GM23338 (cell line): ENCODE data around the gene NAA16. TPM values are rescaled to one million over a fixed set of nuclear protein-coding genes. Genes with fewer than 3 reads are reported as not detected.

Experiments used
- ATAC-seq: fragments of 200-7000 bp; cut with Tn5 transposase; 3 replicates; pipeline ENCODE4 v1.9.1; 2020
- DNase-seq: peaks from one replicate; pipeline ENCODE4 v3.0.0-alpha.2; 2015; ENCODE audit warnings: low spot score
- H2AFZ ChIP-seq: fragments of 200-600 bp; sonication (generic); 2 replicates; pipeline ENCODE4 v1.8.0; 2016; ENCODE audit warnings: antibody characterized with exemption, mild to moderate bottlenecking, moderate library complexity
- H3F3A ChIP-seq: fragments of 200-600 bp; sonication (generic); replicated peaks from 2 replicates; pipeline ENCODE4 v1.8.0; 2017; ENCODE audit warnings: antibody characterized with exemption, mixed run types, low read depth
- H3K27ac ChIP-seq: fragments of 200-600 bp; sonication (generic); 2 replicates; pipeline ENCODE4 v1.6.1; 2016; ENCODE audit warnings: low read depth
- H3K27me3 ChIP-seq: fragments of 200-600 bp; sonication (generic); 2 replicates; pipeline ENCODE4 v1.8.0; 2016; ENCODE audit warnings: mild to moderate bottlenecking, mixed run types, moderate library complexity; ENCODE audit not compliant: insufficient read depth
- H3K36me3 ChIP-seq: fragments of 200-600 bp; sonication (generic); 2 replicates; pipeline ENCODE4 v1.8.0; 2016; ENCODE audit warnings: mild to moderate bottlenecking; ENCODE audit not compliant: insufficient read depth
- H3K4me1 ChIP-seq: fragments of 200-600 bp; sonication (generic); 2 replicates; pipeline ENCODE4 v1.8.0; 2016; ENCODE audit warnings: mild to moderate bottlenecking, moderate library complexity; ENCODE audit not compliant: insufficient read depth
- H3K4me2 ChIP-seq: fragments of 200-600 bp; sonication (generic); 2 replicates; pipeline ENCODE4 v1.7.1; 2017; ENCODE audit warnings: mixed run types
- H3K4me3 ChIP-seq: fragments of 200-600 bp; sonication (generic); 2 replicates; pipeline ENCODE4 v1.6.1; 2016; ENCODE audit warnings: mixed run types
- H3K79me2 ChIP-seq: fragments of 200-600 bp; sonication (generic); replicated peaks from 2 replicates; pipeline ENCODE4 v1.8.0; 2017; ENCODE audit warnings: mild to moderate bottlenecking; ENCODE audit not compliant: insufficient read depth
- H3K9me2 ChIP-seq: fragments of 200-600 bp; sonication (generic); 2 replicates; pipeline ENCODE4 v1.8.0; 2017; ENCODE audit not compliant: insufficient read depth
- H4K20me1 ChIP-seq: fragments of 200-600 bp; sonication (generic); replicated peaks from 2 replicates; pipeline ENCODE4 v1.8.0; 2017; ENCODE audit warnings: mild to moderate bottlenecking; ENCODE audit not compliant: insufficient read depth
- H3K27ac Mint-ChIP-seq: 2 replicates; pipeline ENCODE4 v1.8.0; 2020; ENCODE audit warnings: inconsistent platforms, mild to moderate bottlenecking, moderate library complexity, mixed read lengths
- H3K27me3 Mint-ChIP-seq: 3 replicates; pipeline ENCODE4 v1.8.0; 2022; ENCODE audit warnings: low read depth, mild to moderate bottlenecking, moderate library complexity, mixed read lengths, inconsistent platforms; ENCODE audit not compliant: insufficient read depth, poor library complexity
- H3K36me3 Mint-ChIP-seq: 3 replicates; pipeline ENCODE4 v1.8.0; 2021; ENCODE audit warnings: low read depth, mild to moderate bottlenecking, inconsistent platforms, moderate library complexity, mixed read lengths
- H3K4me1 Mint-ChIP-seq: 3 replicates; pipeline ENCODE4 v1.8.0; 2020; ENCODE audit warnings: mild to moderate bottlenecking, inconsistent platforms, mixed read lengths
- H3K4me3 Mint-ChIP-seq: 3 replicates; pipeline ENCODE4 v1.8.0; 2021; ENCODE audit warnings: moderate library complexity, mild to moderate bottlenecking, inconsistent platforms, mixed read lengths
- H3K9me3 Mint-ChIP-seq: 3 replicates; pipeline ENCODE4 v1.8.0; 2020; ENCODE audit warnings: moderate library complexity, mild to moderate bottlenecking, inconsistent platforms, mixed read lengths
- CREB1 ChIP-seq: fragments of 250-450 bp; sonication (Bioruptor Pico); IDR thresholded peaks from 2 replicates; pipeline ENCODE4 v1.5.0; 2020; ENCODE audit warnings: low read depth, mild to moderate bottlenecking, moderate library complexity
- EZH2 ChIP-seq: fragments of 200-600 bp; sonication (generic); IDR thresholded peaks from one replicate; pipeline ENCODE4 v1.8.0; 2017; ENCODE audit warnings: antibody characterized with exemption, mild to moderate bottlenecking, low read depth; ENCODE audit not compliant: unreplicated experiment
- EZH2phosphoT487 ChIP-seq: fragments of 200-600 bp; sonication (generic); IDR thresholded peaks from one replicate; pipeline ENCODE4 v1.8.1; 2018; ENCODE audit warnings: antibody characterized with exemption; ENCODE audit not compliant: unreplicated experiment
- JUNB ChIP-seq: IDR thresholded peaks from one replicate; pipeline ENCODE4 v1.6.1; 2016; ENCODE audit warnings: antibody characterized with exemption; ENCODE audit not compliant: unreplicated experiment
- NANOG ChIP-seq: IDR thresholded peaks from 2 replicates; pipeline ENCODE4 v1.6.1; 2016; ENCODE audit warnings: antibody characterized with exemption, borderline replicate concordance
- ZNF331 ChIP-seq: fragments of 250-450 bp; sonication (Bioruptor Pico); IDR thresholded peaks from 2 replicates; pipeline ENCODE4 v1.5.0; 2020; ENCODE audit warnings: low read depth, mild to moderate bottlenecking, moderate library complexity
- polyA plus RNA-seq: library from polyadenylated mRNA; unstranded; fragments of >200 nt; fragmentation: Nextera tagmentation; extraction: Ambion mirVana; gene quantifications from 2 replicates; pipeline ENCODE4 v1.2.1, GENCODE V29; 2016
- total RNA-seq: library from RNA; depleted of rRNA; stranded (reverse); fragments of >200 nt; shearing (Covaris generic); gene quantifications from 2 replicates; pipeline ENCODE4 v1.2.3, GENCODE V29; 2014
- TF ChIP-seq, protein P1 (sequence below): IDR thresholded peaks from one replicate; pipeline ENCODE4 v1.6.1; 2018; ENCODE audit warnings: antibody characterized with exemption; ENCODE audit not compliant: unreplicated experiment
- TF ChIP-seq, protein P2 (sequence below): IDR thresholded peaks from 2 replicates; pipeline ENCODE4 v1.6.1; 2016; ENCODE audit warnings: antibody characterized with exemption
- TF ChIP-seq, protein P3 (sequence below), 2 experiments: fragments of 200-600 bp in 1 of 2; sonication (generic) in 1 of 2; conservative IDR thresholded peaks; 2 replicates each; pipeline versions ENCODE4 v1.5.1 to v1.6.1; 2016 to 2017; ENCODE audit warnings: antibody characterized with exemption in 2 of 2, low read depth in 2 of 2, mild to moderate bottlenecking in 2 of 2, moderate library complexity in 1 of 2

NAA16 gene
- total and polyA plus RNA-seq, 2 experiments from 2014 or later = 42.3 to 51.7 TPM

DNA sequence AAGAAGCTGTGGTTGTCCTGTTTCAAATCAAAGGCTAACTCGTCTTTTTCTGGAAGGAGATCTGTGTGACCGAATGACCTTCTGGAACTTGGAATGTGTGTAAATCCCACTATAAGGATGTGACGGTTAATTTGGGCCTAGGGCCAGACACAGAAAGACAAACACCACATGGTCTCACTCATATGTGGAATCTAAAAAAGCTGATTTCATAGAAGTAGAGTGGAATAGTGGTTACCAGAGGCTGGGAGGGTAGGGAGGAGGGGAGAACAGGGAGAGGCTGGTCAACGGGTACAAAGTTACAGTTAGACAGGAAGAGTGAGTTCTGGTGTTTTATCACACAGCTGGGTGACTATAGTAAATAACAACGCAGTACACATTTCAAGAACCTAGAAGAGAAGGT lies 107.0 kb downstream of the NAA16 start (continued):
- TF ChIP-seq, protein P1, sequence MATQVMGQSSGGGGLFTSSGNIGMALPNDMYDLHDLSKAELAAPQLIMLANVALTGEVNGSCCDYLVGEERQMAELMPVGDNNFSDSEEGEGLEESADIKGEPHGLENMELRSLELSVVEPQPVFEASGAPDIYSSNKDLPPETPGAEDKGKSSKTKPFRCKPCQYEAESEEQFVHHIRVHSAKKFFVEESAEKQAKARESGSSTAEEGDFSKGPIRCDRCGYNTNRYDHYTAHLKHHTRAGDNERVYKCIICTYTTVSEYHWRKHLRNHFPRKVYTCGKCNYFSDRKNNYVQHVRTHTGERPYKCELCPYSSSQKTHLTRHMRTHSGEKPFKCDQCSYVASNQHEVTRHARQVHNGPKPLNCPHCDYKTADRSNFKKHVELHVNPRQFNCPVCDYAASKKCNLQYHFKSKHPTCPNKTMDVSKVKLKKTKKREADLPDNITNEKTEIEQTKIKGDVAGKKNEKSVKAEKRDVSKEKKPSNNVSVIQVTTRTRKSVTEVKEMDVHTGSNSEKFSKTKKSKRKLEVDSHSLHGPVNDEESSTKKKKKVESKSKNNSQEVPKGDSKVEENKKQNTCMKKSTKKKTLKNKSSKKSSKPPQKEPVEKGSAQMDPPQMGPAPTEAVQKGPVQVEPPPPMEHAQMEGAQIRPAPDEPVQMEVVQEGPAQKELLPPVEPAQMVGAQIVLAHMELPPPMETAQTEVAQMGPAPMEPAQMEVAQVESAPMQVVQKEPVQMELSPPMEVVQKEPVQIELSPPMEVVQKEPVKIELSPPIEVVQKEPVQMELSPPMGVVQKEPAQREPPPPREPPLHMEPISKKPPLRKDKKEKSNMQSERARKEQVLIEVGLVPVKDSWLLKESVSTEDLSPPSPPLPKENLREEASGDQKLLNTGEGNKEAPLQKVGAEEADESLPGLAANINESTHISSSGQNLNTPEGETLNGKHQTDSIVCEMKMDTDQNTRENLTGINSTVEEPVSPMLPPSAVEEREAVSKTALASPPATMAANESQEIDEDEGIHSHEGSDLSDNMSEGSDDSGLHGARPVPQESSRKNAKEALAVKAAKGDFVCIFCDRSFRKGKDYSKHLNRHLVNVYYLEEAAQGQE = no peak
- no peak for TF ChIP-seq JUNB
- TF ChIP-seq, protein P2, sequence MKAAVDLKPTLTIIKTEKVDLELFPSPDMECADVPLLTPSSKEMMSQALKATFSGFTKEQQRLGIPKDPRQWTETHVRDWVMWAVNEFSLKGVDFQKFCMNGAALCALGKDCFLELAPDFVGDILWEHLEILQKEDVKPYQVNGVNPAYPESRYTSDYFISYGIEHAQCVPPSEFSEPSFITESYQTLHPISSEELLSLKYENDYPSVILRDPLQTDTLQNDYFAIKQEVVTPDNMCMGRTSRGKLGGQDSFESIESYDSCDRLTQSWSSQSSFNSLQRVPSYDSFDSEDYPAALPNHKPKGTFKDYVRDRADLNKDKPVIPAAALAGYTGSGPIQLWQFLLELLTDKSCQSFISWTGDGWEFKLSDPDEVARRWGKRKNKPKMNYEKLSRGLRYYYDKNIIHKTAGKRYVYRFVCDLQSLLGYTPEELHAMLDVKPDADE = no peak
- TF ChIP-seq EZH2 = no peak
- TF ChIP-seq EZH2phosphoT487 = no peak
- TF ChIP-seq ZNF331 = no peak

DNA sequence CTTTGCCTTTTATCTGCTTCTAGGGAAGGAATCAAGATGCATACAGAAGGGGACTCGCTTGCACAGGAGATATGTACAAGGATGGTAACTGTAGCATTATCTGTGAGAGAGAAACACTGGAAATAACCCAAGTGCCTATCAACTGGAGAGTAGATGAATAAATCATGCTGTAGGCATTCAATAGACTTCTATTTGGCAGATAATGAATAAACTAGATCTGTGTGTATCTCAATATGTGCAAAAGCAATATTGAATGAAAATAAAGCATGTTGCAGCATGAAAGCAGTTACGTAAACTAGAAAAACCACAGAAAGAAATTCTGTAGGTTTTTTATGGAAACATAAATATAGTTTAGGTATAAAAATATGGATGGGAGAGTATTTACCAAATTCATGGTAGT lies 107.7 kb downstream of the NAA16 start:
- H3K79me2 ChIP-seq = no peaks in the 10 kb centered on the region
- no peaks in the 10 kb centered on the region for H3K36me3 Mint-ChIP-seq
- H3K4me1 ChIP-seq = no peaks in the 10 kb centered on the region
- TF ChIP-seq, protein P2 = no peak
- no peaks in the 10 kb centered on the region for H3K9me2 ChIP-seq
- H3K36me3 ChIP-seq = no peaks in the 10 kb centered on the region
- no peak overlapping the region for H3K4me2 ChIP-seq
- H3K4me1 Mint-ChIP-seq = no peaks in the 10 kb centered on the region
- peaks cover 2% of the 10 kb centered on the region; the same call in 1 of the 3 replicates for H3K9me3 Mint-ChIP-seq
- H4K20me1 ChIP-seq = no peaks in the 10 kb centered on the region
- H3K27me3 ChIP-seq = no peaks in the 10 kb centered on the region
- H3K4me3 Mint-ChIP-seq = no peak overlapping the region
- peaks cover 4% of the 10 kb centered on the region for H3K27me3 Mint-ChIP-seq
- no peak overlapping the region for H3K4me3 ChIP-seq
- no peak overlapping the region for H2AFZ ChIP-seq
- H3K27ac Mint-ChIP-seq = no peak overlapping the region
- H3K27ac ChIP-seq = no peak overlapping the region
- ATAC-seq (no peak), DNase-seq (no peak)
- no peaks in the 10 kb centered on the region for H3F3A ChIP-seq

DNA sequence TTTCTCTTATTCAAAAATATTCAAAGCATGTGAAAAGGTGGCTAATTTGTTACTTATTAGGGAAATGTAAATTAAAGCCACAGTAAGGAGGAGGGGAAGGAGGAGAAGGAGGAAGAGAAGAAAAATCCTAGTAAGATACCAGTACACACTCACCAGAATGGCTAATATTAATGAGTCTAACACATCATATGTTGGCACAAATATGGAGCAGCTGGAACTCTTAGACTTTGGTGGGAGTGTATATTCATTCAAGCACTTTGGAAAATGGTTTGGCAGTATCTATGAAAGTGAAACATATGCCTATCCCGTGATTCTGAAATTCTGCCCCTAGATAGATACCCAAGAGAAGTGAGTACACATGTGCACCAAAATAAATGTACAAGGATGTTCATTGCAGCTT lies 108.1 kb downstream of the NAA16 start:
- H3K9me2 ChIP-seq = no peaks in the 10 kb centered on the region
- TF ChIP-seq, protein P2 = no peak
- TF ChIP-seq, protein P1 = no peak
- TF ChIP-seq NANOG (no peak), CREB1 (CRISPR knock-in tag) (no peak), EZH2 (no peak), ZNF331 (no peak), JUNB (no peak)
- TF ChIP-seq, protein P3, sequence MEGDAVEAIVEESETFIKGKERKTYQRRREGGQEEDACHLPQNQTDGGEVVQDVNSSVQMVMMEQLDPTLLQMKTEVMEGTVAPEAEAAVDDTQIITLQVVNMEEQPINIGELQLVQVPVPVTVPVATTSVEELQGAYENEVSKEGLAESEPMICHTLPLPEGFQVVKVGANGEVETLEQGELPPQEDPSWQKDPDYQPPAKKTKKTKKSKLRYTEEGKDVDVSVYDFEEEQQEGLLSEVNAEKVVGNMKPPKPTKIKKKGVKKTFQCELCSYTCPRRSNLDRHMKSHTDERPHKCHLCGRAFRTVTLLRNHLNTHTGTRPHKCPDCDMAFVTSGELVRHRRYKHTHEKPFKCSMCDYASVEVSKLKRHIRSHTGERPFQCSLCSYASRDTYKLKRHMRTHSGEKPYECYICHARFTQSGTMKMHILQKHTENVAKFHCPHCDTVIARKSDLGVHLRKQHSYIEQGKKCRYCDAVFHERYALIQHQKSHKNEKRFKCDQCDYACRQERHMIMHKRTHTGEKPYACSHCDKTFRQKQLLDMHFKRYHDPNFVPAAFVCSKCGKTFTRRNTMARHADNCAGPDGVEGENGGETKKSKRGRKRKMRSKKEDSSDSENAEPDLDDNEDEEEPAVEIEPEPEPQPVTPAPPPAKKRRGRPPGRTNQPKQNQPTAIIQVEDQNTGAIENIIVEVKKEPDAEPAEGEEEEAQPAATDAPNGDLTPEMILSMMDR (conservative IDR thresholded peaks at IDR 0.05; ENCODE audit: low read depth in 2 of 2) = no peak
- Mint-ChIP-seq H3K4me1 (no peaks in the 10 kb centered on the region), H3K27ac (no peak overlapping the region), H3K27me3 (peaks cover 4% of the 10 kb centered on the region), H3K36me3 (no peaks in the 10 kb centered on the region), H3K9me3 (peaks cover 2% of the 10 kb centered on the region; the same call in 1 of the 3 replicates), H3K4me3 (no peak overlapping the region)
- H3K4me1 ChIP-seq = no peaks in the 10 kb centered on the region
- no peaks in the 10 kb centered on the region for H3K36me3 ChIP-seq
- ATAC-seq (no peak), DNase-seq (no peak)
- no peak overlapping the region for H3K4me3 ChIP-seq
- H3K4me2 ChIP-seq = no peak overlapping the region
- H3F3A ChIP-seq = no peaks in the 10 kb centered on the region
- H3K27me3 ChIP-seq = no peaks in the 10 kb centered on the region
- no peaks in the 10 kb centered on the region for H3K79me2 ChIP-seq
- no peaks in the 10 kb centered on the region for H4K20me1 ChIP-seq
- no peak overlapping the region for H3K27ac ChIP-seq
- no peak overlapping the region for H2AFZ ChIP-seq
